ENCODE data around the gene LYRM4. TPM values are rescaled to one million over a fixed set of nuclear protein-coding genes. Genes with fewer than 3 reads are reported as not detected.

LYRM4 gene
- total RNA-seq, 4 donors from 2014 or later: 8.4 to 20.1 (median 12.2) TPM

DNA sequence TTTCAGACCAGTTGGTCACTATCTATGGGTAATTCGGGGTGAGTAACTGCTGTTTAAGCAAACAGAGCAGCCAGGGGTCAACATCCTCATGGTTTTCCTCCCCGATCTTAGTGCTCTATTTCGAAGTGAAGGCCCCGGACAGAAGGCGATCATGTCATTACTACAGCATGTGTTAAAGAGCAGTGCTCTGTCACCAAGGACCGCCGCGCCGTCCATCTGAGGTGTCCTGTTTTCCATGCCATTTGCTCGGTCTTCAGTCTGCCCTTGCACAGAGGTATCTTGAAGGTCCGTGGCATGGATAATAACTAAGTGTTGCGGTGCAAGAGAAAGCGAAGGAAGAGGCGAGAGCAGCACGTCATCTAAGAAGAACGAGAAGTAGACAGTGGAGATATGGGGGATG lies 150.5 kb downstream of the LYRM4 start:
- Histone ChIP-seq H3K27me3 (no peaks in the 10 kb centered on the region), H3K4me1 (peaks cover 6 to 20% of the 10 kb centered on the region in 2 donors), H3K36me3 (no peaks in the 10 kb centered on the region), H3K4me3 (no peak overlapping the region), H3K9me3 (no peaks in the 10 kb centered on the region), H3K27ac (no peak overlapping the region)
- intact Hi-C loops (cut with DNase I; ENCODE audit: low total_unique reads): no loop called here
- in situ Hi-C loops (cut with MboI; ENCODE audit: low sequenced_read_pairs in 4 of 4): no loop called here
- ATAC-seq: no peak
- TF ChIP-seq CTCF (IDR thresholded peaks at IDR 0.05 in 4 of 5, conservative IDR thresholded peaks at IDR 0.05 in 1 of 5) (no peak), POLR2A (IDR thresholded peaks at IDR 0.05) (no peak)
- no peak for DNase-seq

DNA sequence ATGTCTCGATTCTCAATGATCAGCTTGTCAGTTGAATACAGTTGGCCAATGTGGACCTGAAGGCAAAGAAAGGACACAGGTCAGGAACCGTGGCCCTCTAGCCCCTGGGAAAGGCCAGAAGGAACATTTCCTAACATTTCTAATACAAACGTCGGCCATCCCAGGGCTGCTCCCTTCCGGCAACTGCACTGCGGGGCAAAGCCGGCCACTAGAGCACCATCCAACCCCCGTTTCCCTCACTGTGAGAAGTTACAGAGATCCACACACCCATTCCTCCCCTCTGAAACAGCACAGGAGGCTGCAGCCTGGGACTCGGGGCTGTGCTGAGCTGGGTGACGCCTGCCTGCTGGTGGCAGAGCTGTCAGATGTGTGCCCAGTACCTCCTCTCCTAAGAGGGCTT lies 151.3 kb downstream of the LYRM4 start:
- no peaks in the 10 kb centered on the region for H3K36me3 ChIP-seq
- intact Hi-C loops (cut with DNase I; ENCODE audit: low total_unique reads) (no loop called here), in situ Hi-C loops (cut with MboI; ENCODE audit: low sequenced_read_pairs in 4 of 4) (no loop called here)
- DNase-seq: no peak
- H3K9me3 ChIP-seq: no peaks in the 10 kb centered on the region
- no peaks in the 10 kb centered on the region for H3K27me3 ChIP-seq
- ATAC-seq: no peak
- H3K27ac ChIP-seq: no peak overlapping the region
- TF ChIP-seq POLR2A (IDR thresholded peaks at IDR 0.05): no peak
- no peak for TF ChIP-seq CTCF (IDR thresholded peaks at IDR 0.05 in 4 of 5, conservative IDR thresholded peaks at IDR 0.05 in 1 of 5)
- no peak overlapping the region for H3K4me3 ChIP-seq
- peaks cover 6 to 20% of the 10 kb centered on the region in 2 donors for H3K4me1 ChIP-seq

GRCh38 chr6:5108536-5109150 lies 152.1 kb downstream of the LYRM4 start:
- peak overlapping the region; percentile 46 to 86 (median 65) for H3K27ac ChIP-seq
- intact Hi-C loops (cut with DNase I; ENCODE audit: low total_unique reads) (no loop called here), in situ Hi-C loops (cut with MboI; ENCODE audit: low sequenced_read_pairs in 4 of 4) (no loop called here)
- H3K36me3 ChIP-seq: no peaks in the 10 kb centered on the region
- ATAC-seq (peak in 1 of 2 donors; percentile 35), DNase-seq (no peak)
- no peak for TF ChIP-seq POLR2A (IDR thresholded peaks at IDR 0.05)
- no peaks in the 10 kb centered on the region for H3K27me3 ChIP-seq
- H3K4me1 ChIP-seq: peaks cover 6 to 20% of the 10 kb centered on the region in 2 donors
- H3K9me3 ChIP-seq: no peaks in the 10 kb centered on the region
- no peak overlapping the region for H3K4me3 ChIP-seq

- TF ChIP-seq CTCF (IDR thresholded peaks at IDR 0.05 in 4 of 5, conservative IDR thresholded peaks at IDR 0.05 in 1 of 5): no peak
- TF ChIP-seq POLR2A (IDR thresholded peaks at IDR 0.05): peak; percentile 43 to 62
- in situ Hi-C loops (cut with MboI; ENCODE audit: low sequenced_read_pairs in 4 of 4): no loop called here
- Histone ChIP-seq H3K36me3 (no peaks in the 10 kb centered on the region), H3K4me3 (no peak overlapping the region), H3K9me3 (no peaks in the 10 kb centered on the region), H3K27me3 (no peaks in the 10 kb centered on the region), H3K4me1 (peaks cover 6 to 20% of the 10 kb centered on the region in 2 donors), H3K27ac (peak overlapping the region; percentile 46 to 86 (median 65))
- ATAC-seq (peak; percentile 85 to 93), DNase-seq (peak in 1 of 2 donors; percentile 52)
- intact Hi-C loops (cut with DNase I; ENCODE audit: low total_unique reads): no loop called here
Observed at GRCh38 chr6:5108068-5108467, 152.7 kb downstream of the LYRM4 start.

- H3K4me3 ChIP-seq: no peak overlapping the region
- DNase-seq (peak in 1 of 2 donors; percentile 52), ATAC-seq (peak; percentile 42 to 71)
- peak overlapping the region; percentile 46 to 86 (median 65) for H3K27ac ChIP-seq
- TF ChIP-seq POLR2A (IDR thresholded peaks at IDR 0.05) (no peak), CTCF (IDR thresholded peaks at IDR 0.05 in 4 of 5, conservative IDR thresholded peaks at IDR 0.05 in 1 of 5) (no peak)
- no peaks in the 10 kb centered on the region for H3K27me3 ChIP-seq
- H3K9me3 ChIP-seq: no peaks in the 10 kb centered on the region
- intact Hi-C loops (cut with DNase I; ENCODE audit: low total_unique reads) (no loop called here), in situ Hi-C loops (cut with MboI; ENCODE audit: low sequenced_read_pairs in 4 of 4) (no loop called here)
- no peaks in the 10 kb centered on the region for H3K36me3 ChIP-seq
- H3K4me1 ChIP-seq: peaks cover 6 to 20% of the 10 kb centered on the region in 2 donors
Observed at GRCh38 chr6:5107341-5107740, 153.4 kb downstream of the LYRM4 start.

Data from gastrocnemius medialis (tissue), 4 donors.